GM21619 (cell line): ENCODE data around the gene ANKRD52.
A peak's percentile ranks its signal among the peaks of the same experiment; 100 is the strongest.
"Not testable (repeated sequence)": the region's sequence is repeated elsewhere in the genome, so short reads cannot be mapped to it uniquely, and the experiment has no call there.

Source experiments
- ATAC-seq: cut with Tn5 transposase; IDR thresholded peaks from one replicate; pipeline ENCODE4 v1.9.1; 2021; ENCODE audit not compliant: unreplicated experiment

The ANKRD52 gene

DNA sequence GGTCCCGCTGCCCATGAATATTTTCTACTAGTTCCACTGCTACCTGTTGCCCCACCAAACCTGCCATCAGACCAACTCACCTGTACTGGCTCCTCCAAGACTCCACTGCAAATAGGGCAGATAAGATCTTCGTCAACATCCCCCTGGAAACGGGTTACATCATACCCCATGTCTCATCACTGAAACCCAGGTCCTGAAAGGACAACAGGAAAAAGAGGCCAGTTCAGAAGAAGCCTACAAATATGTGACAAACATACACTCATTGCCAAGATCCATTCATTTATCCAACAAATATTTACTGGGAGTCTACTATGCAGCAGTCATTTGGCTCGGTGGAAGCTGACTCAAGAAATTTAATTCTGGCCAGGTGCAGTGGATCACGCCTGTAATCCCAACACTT lies 44.3 kb downstream of the ANKRD52 start:
- no peak for ATAC-seq

- no peak for ATAC-seq
These were observed 45.8 kb downstream of the ANKRD52 start for GRCh38 chr12:56212361-56212760.

GRCh38 chr12:56208006-56208405 lies 50.2 kb downstream of the ANKRD52 start:
- no peak for ATAC-seq

DNA sequence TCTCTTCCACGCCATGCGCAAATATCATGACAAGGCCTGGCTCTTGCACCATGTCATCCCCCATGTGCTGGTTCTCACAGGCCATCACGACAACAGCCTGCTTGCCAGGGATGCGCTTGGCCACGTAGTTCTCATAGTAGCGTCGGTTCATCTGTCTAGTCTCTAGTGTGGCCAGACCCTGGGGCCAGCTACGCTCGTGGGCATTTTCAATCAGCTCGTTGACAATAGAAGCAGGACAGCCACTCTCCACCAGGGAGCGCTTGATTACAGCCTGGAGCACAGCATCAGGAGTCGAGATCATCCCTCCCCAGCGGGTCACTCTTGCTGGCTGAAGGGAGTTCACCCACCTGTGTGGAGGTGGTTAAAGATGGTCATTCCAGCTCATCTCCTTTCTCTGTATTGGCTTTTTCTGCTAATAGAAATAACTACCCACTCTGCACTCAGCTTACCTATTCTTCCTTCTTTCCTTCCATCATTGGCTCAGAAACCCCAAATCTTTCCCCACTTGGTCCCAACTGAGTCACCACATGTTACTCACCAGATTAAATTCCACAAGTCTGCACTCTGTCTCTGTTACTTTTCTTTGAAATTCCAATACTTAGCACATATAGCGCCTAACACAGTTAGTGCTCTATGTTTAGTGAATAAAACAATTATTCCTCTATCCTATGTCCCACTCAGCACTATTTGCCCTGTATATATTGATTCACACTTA lies 51.6 kb downstream of the ANKRD52 start:
- no peak for ATAC-seq

- ATAC-seq: no peak
These were observed 52.7 kb downstream of the ANKRD52 start for GRCh38 chr12:56205445-56205844.

DNA sequence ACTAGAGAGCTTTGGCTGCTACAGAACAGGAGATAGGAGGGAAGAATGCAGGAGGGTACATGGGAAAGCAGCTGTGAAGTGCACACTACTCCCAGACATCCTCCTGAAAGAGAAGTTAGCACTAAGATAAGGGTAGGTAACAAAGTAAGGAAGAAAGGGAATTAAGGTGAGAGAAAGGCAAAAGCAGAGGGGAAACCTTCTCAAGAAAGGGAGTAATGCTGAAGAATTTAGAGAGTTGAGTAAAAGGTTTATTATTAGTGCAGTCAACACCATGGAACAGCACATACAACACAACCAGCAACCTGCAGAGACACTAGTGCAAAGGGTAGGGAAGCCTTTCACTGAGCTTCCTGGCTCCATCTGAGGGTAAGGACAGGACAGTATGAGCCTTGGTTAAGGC lies 53.9 kb downstream of the ANKRD52 start:
- ATAC-seq: no peak

DNA sequence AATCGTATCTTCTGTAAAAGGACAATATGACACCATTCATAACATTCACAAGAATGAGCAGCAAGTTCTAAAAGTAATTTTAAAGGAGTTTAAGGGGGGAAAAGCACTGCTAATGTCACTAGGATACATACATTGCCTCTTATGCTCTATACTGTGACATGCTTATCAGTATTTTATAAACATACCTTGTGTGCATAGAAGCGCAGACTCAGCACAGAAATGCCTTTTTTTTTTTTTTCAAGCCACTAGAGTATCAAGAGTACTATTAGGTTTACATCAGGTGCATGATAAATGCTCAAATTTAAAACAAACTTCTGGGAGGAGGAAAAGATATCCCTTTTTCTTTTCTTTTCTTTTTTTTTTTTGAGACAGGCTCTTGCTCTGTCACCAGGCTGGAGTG lies 55.3 kb downstream of the ANKRD52 start:
- ATAC-seq: no peak

DNA sequence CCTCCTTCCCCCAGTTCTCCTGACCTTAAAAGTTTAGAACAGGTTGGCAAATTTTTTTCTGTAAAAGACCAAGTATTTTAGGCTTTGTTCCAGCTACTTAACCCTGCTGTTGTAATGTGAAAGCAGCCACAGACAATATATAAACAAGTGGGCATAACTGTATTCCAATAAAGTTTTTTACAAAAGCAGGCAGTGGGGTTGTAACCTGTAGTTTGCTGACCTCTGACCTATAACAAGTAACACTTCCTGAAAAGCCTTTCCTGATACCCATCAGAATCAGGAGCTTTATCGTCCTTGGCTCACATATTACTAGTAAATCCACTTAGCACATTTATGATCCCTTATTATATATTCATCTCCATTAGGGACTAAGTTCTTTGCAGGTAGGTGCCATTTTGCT lies 55.8 kb downstream of the ANKRD52 start:
- no peak for ATAC-seq

DNA sequence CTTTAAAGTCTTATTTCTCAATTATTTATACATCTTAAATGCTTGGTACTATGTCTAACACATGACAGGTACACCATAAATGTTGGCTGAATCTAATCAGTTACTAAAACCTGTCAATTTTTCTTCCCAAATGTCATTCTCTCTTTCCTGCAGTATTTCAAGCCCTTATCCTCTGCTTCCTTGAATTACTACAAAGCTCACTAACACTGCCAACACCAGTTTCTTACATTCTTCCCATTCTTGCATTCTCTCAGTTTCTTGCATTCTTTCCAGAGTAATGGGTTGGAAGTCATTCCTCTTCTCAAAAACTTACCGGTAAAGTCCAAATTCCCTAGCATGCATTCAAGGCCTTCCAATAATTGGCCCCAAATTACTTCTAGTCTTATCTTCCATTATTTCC lies 59.3 kb downstream of the ANKRD52 start:
- ATAC-seq: no peak

DNA sequence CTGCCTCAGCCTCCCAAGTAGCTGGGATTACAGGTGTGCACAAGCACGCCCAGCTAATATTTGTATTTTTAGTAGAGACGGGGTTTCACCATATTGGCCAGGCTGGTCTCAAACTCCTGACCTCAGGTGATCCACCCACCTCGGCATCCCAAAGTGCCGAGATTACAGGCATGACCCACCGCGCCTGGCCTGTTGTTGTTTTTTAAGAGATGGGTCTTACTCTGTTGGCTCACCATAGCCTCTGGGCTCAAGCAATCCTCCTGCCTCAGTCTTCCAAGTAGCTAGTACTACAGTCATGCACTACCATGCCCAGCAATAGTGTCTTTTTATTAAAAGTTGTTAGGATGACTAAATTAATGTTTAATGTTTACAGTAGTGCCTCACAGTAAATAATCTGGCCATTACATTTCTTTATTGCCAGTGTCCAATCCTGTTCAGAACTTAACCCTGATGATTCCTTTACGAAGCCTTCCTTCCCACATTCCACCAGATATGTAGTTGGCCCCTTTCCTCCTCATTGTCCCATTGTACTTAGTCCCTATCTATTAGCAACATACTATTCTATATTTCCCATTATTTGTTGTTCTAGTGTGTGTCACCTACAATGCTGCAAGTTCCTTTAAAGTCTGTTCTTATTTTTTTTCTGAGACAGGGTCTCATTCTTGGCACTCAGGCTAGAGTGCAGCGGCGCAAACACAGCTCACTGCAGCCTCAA lies 60.1 kb downstream of the ANKRD52 start:
- no peak for ATAC-seq

DNA sequence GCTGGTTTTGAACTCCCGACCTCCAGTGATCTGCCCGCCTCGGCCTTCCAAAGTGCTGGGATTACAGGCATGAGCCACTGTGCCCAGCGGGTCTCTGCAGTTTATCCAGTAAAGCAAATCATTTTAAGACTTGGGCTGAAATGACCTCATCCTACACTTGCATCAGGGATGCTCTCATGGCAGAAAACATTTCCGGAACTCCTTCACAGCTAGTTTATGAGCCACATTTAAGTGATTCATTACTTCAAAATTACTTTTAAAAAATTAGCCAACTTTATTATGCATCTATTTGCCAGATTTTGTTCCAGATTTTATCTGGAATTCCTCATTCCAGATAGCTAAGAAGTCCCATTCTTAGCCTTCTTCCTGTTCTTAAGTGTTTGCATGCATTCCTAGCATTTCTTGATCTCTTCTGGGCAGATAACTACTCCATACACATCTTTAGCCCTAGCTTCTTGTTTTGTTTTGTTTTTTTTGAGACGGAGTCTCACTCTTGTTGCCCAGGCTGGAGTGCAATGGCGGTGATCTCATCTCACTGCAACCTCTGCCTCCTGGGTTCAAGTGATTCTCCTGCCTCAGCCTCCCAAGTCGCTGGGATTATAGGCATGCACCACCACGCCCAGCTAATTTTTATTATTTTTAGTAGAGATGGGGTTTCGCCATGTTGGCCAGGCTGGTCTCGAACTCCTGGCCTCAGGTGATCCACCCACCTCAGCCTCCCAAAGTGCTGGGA lies 61.2 kb downstream of the ANKRD52 start:
- not testable (repeated sequence) for ATAC-seq

GRCh38 chr12:56193025-56193578 lies 65.1 kb downstream of the ANKRD52 start:
- ATAC-seq: no peak

DNA sequence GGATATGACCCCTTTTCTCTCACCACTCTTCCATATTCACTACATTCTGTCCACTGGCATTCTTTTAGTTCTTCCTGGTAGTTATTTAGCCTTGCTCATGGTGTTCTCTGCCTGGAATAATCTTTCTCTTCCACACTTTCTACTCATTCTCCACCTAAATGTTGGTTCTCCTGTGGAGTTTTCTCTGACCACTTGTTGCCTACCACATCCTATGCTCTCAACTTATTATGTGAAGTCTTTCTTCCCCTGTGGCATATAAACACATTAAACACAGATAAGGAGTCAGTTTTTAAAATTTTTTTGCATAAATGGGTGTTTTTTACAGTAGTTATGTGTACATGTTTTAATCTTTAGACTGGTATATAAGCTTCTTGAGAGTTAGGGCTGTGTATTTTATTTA lies 65.6 kb downstream of the ANKRD52 start:
- no peak for ATAC-seq

DNA sequence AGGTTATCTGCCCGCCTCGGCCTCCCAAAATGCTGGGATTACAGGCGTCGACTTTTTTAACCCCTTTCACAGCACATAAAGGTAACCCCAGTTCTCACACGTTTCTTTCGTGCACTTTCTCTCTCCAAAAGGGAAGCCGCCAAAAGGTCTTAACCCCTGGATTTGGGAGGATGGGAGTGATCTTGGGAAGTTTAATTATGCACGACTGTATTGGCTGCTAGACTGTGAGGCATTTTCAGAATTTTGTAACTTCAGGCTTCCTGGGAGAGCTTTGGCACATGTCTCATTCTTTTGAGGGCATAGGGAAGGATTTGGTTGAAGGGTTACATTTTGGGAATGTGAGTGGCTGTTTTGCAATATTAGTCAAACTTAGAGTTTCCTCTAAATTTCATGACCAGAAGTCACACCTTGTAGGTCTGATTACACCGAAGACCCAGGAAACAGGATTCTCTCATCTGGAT lies 67.5 kb downstream of the ANKRD52 start:
- ATAC-seq: no peak

DNA sequence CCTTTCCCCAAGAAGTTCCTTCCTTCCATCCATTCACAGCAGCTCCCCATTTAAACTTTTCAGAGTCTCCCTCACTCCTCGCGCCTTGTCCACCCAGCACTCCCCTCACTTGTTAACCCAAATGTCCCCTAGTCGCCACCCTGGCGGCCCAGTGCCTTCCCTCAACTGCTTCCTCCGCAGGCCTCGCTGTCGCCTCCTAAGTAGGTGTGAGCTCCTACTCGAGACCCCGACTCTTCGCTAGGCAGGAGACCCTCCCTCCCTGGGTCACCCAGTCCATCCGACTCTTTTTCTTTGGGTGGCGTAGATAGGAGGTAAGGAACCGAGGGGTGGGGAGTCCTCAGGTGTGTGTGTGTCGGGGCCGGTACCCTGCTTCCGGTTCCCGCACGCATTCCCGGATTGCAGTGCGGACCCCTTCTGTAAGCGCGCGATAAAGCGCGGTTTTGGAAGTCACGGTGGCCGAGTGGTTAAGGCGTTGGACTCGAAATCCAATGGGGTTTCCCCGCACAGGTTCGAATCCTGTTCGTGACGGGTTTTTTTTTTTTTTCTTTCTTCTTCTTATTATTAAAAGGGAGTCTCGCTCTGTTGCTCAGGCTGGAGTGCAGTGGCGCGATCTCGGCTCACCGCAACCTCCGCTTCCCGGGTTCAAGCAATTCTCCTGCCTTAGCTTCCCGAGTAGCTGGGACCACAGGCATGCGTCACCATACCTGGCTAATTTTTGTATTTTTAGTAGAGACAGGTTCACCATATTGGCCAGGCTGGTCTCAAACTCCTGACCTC lies 68.1 kb downstream of the ANKRD52 start:
- ATAC-seq: peak; percentile 28

GRCh38 chr12:56189099-56189917 lies 68.9 kb downstream of the ANKRD52 start, which contains the start of gene SMARCC2:
SMARCC2 (minus strand) TSS chr12:56189483; CDS start chr12:56189461, 22 bp downstream.
- ATAC-seq: peak; percentile 66

DNA sequence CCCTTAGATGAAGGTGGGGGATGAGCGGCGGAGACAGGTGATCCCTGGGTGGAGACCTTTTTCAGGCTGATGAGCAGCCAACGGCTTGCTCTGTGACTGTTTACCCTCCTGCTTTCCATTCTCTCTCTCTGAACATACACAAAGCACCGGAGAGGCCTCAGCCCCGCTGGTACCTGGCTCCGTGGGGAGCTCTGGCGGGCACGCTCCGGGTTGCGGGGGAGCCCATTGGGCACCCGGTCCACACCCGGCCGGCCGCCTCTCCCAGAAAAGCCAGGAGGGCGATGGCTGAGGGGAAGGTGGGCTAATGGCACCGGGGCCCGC lies 69.4 kb downstream of the ANKRD52 start:
- ATAC-seq: no peak

DNA sequence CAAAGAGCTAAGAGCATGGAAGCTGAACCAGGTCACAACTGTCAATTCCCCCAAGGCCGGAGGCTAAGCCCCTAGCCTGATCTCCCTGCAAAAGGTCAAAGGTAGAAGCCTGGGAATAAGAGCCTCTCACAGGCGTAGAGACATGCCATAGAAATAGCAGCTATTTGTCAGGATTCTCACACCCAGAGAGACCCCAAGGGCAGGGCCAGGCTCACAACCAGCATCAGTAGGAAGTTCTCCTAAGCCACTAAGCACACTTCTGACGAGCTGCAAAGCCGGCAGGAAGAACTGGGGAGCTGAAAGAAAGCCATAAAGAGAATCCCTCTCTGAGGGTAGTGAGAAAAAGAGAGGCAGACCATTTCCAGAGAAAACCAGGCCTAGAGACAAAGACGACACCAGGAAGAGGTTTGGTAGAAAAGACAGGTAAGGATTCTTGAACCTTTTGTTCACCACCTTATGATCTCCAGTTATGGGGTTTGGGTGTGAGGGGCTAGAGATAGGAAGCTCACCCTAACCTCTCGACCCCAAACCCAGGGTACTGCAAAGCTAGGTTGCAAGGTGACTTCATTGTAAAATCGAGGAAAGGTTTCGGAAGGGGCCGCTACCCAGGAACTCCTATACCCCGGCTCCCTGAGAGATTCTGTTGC lies 69.9 kb downstream of the ANKRD52 start:
- ATAC-seq: no peak
